Measurements from ENCODE around the gene HTATIP2. TPM values are rescaled to one million over a fixed set of nuclear protein-coding genes. Genes with fewer than 3 reads are reported as not detected.
"Not testable (repeated sequence)": the region's sequence is repeated elsewhere in the genome, so short reads cannot be mapped to it uniquely, and the experiment has no call there.

Gene HTATIP2
- total and polyA plus RNA-seq, 8 donors = 31.2 to 86.0 (median 48.3) TPM

DNA sequence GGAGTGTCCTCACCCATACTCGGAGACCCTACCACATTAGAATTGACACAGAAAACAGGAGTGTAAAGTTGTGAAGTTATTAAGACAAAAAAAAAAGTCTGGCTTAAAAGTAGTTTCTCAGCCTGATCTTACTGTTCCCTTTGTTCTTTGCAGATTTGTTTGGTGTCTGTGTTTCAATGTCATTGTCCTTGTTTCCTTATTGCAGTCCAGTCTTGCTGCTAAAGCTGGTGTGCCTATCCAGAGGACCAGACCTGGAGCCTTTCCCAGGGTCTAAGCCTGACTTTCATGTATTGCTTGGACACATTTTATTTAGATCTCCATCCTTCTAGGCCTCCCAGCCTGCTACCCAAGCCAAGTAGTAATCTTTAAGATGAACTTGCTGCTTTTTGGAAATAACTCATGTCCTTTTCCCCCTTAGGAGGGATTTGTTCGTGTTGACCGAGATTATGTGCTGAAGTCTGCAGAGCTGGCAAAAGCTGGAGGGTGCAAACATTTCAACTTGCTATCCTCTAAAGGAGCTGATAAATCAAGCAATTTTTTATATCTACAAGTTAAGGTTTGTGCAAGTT, 12.7 kb downstream of the HTATIP2 start:
- Histone ChIP-seq H3K9me3 (no peaks in the 10 kb centered on the region), H3K36me3 (peaks cover 9 to 72% (median 57%) of the 10 kb centered on the region in 4 donors), H3K4me3 (no peak overlapping the region), H3K27ac (no peak overlapping the region), H3K27me3 (no peaks in the 10 kb centered on the region), H3K4me1 (no peaks in the 10 kb centered on the region)
- DNase-seq = no peak
- intact Hi-C loops (cut with DNase I; ENCODE audit: low total_unique reads) = no loop called here
- TF ChIP-seq EP300 (IDR thresholded peaks at IDR 0.05) = no peak
- no peak for TF ChIP-seq POLR2AphosphoS5 (IDR thresholded peaks at IDR 0.05)
- no peak for TF ChIP-seq CTCF (IDR thresholded peaks at IDR 0.05)
- no peak for TF ChIP-seq POLR2A (IDR thresholded peaks at IDR 0.05)
- 78 to 90% (median 82%) methylated on average over 3 of the region's 3 CpGs for WGBS, 5 donors

DNA sequence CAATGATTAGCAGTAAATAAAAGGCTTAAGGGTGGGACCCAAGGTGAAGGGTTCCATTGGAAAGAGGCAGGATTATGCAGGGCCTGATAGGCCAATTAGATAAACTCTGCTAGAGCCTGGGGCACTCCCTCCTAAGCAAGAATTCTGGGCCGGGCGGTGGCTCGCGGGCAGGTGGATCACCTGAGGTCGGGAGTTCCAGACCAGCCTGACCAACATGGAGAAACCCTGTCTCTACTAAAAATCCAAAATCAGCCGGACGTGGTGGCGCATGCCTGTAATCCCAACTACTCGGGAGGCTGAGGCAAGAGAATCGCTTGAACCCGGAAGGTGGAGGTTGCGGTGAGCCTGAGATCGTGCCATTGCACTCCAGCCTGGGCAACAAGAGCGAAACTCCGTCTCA, 22.5 kb downstream of the HTATIP2 start:
- H3K4me1 ChIP-seq = peaks cover 6 to 25% (median 16%) of the 10 kb centered on the region in 4 donors
- H3K27me3 ChIP-seq, DNase-seq, H3K9me3 ChIP-seq, H3K4me3 ChIP-seq, H3K27ac ChIP-seq: not testable (repeated sequence)
- peaks cover 0 to 36% (median 33%) of the 10 kb centered on the region in 4 donors for H3K36me3 ChIP-seq
- intact Hi-C loops (cut with DNase I; ENCODE audit: low total_unique reads) = loop anchor here (10.0 kb wide), 1 partner anchor 219 kb away; no protein-coding TSS in a partner anchor
- 81 to 88% (median 82%) methylated on average over 15 of the region's 15 CpGs for WGBS, 5 donors

- Histone ChIP-seq H3K9me3 (no peaks in the 10 kb centered on the region), H3K27me3 (no peaks in the 10 kb centered on the region)
- intact Hi-C loops (cut with DNase I; ENCODE audit: low total_unique reads) = loop anchor here (10.0 kb wide), 1 partner anchor 217 kb away; no protein-coding TSS in a partner anchor
Observed at GRCh38 chr11:20387261-20388095, 24.0 kb downstream of the HTATIP2 start, which contains the start of gene PRMT3. Gene PRMT3, plus strand, starts transcription at chr11:20387716. Its CDS starts 31 bp downstream, at chr11:20387747.

More at GRCh38 chr11:20387261-20388095, 24.0 kb downstream of the HTATIP2 start, which contains the start of gene PRMT3:
- 0 to 2% (median 0%) methylated on average over 29 to 96 of the region's 96 CpGs for WGBS, 5 donors
- Histone ChIP-seq H3K27ac (peak within 1 kb of the TSS; percentile 90 to 96 (median 94)), H3K4me3 (peak within 1 kb of the TSS; percentile 84 to 94 (median 90)), H3K36me3 (peaks cover 0 to 26% (median 25%) of the 10 kb centered on the region in 4 donors), H3K4me1 (peaks cover 6 to 25% (median 16%) of the 10 kb centered on the region in 4 donors)
- DNase-seq = peak; percentile 97 to 99
- TF ChIP-seq POLR2AphosphoS5 (IDR thresholded peaks at IDR 0.05) = peak; percentile 85 to 93 (median 90)
- TF ChIP-seq CTCF (IDR thresholded peaks at IDR 0.05) = peak in 4 of 7 experiments; percentile 38 to 99 (median 98)
- TF ChIP-seq EP300 (IDR thresholded peaks at IDR 0.05) = peak; percentile 22
- TF ChIP-seq POLR2A (IDR thresholded peaks at IDR 0.05) = peak in 1 of 4 donors; percentile 50

Data from stomach (tissue), 9 donors.